Adipocyte (in vitro differentiated cells): Measurements from ENCODE around the gene APLNR.

Source experiments
- DNase-seq: peaks from one replicate; pipeline ENCODE4 v3.0.0-alpha.2; 2015; ENCODE audit warnings: low read depth
- H3K27me3 ChIP-seq: replicated peaks from 2 replicates; pipeline ENCODE4 v1.7.0; 2013; ENCODE audit warnings: mild to moderate bottlenecking, low read length, moderate library complexity; ENCODE audit not compliant: control insufficient read depth, insufficient read depth
- H3K36me3 ChIP-seq: 2 replicates; pipeline ENCODE4 v1.7.0; 2013; ENCODE audit warnings: low read length, mild to moderate bottlenecking, moderate library complexity; ENCODE audit not compliant: control insufficient read depth, insufficient read depth, severe bottlenecking
- H3K4me1 ChIP-seq: 2 replicates; pipeline ENCODE4 v1.7.0; 2013; ENCODE audit warnings: mild to moderate bottlenecking, low read length, moderate library complexity; ENCODE audit not compliant: control insufficient read depth, insufficient read depth
- H3K4me3 ChIP-seq: 2 replicates; pipeline ENCODE4 v1.7.0; 2013; ENCODE audit warnings: mild to moderate bottlenecking, low read length, moderate library complexity
- H3K9ac ChIP-seq: 2 replicates; pipeline ENCODE4 v1.7.0; 2013; ENCODE audit warnings: mild to moderate bottlenecking, low read length, moderate library complexity
- H3K9me3 ChIP-seq: 2 replicates; pipeline ENCODE4 v1.7.0; 2013; ENCODE audit warnings: mild to moderate bottlenecking, low read length, moderate library complexity; ENCODE audit not compliant: control insufficient read depth

APLNR gene

GRCh38 chr11:57273448-57274058, 36.5 kb upstream of the APLNR start:
- Histone ChIP-seq H3K9ac (no peak overlapping the region), H3K4me1 (peaks cover 18% of the 10 kb centered on the region), H3K9me3 (peaks cover 5% of the 10 kb centered on the region), H3K4me3 (no peak overlapping the region), H3K36me3 (no peaks in the 10 kb centered on the region), H3K27me3 (no peaks in the 10 kb centered on the region)
- DNase-seq: no peak

- Histone ChIP-seq H3K4me1 (no peaks in the 10 kb centered on the region), H3K4me3 (no peak overlapping the region), H3K9me3 (peaks cover 15% of the 10 kb centered on the region), H3K36me3 (no peaks in the 10 kb centered on the region), H3K27me3 (no peaks in the 10 kb centered on the region), H3K9ac (no peak overlapping the region)
- DNase-seq: no peak
These were observed 32.5 kb upstream of the APLNR start for GRCh38 chr11:57269571-57270021.

DNA sequence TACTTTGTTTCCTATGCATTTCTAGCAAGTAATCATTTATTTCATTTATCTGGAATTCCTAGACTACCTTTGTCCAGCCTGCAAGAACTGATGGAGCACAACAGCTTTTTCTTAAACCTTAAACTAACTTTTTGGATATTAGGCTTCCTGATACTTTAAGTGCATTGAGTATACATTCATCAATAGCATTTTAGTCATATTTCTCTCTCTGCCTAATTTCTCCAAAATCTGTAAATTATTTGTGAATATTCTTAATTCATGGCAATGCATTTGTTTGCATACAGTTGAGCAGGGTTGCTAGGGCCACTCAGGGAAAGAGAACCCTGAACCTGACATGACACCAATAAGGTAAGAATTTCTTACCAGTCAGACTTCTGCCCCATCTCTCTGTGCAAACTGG, 29.1 kb upstream of the APLNR start:
- no peaks in the 10 kb centered on the region for H3K4me1 ChIP-seq
- no peaks in the 10 kb centered on the region for H3K36me3 ChIP-seq
- H3K27me3 ChIP-seq: no peaks in the 10 kb centered on the region
- no peak overlapping the region for H3K4me3 ChIP-seq
- H3K9me3 ChIP-seq: peaks cover 9% of the 10 kb centered on the region
- no peak overlapping the region for H3K9ac ChIP-seq
- no peak for DNase-seq

DNA sequence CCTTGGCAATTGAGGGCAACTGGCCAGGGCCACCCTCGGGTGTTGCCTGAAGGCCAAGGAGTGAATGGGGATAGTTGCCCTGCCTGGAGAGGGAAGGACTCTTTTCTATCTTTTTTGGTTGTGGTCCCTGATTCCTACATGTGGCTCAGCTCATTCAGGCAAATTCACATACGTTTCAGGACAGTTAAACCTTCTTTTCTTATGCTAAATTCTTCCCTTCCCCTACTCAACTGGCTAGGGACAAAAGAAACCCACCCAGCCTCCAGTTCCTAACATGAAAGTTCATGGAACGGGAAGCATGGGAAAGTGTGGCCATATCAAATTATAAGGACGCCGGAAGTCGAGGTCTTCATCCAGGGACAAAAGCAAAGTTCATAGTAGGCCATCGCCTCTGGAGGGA, 26.3 kb upstream of the APLNR start:
- peaks cover 9% of the 10 kb centered on the region for H3K9me3 ChIP-seq
- H3K4me3 ChIP-seq: no peak overlapping the region
- H3K9ac ChIP-seq: no peak overlapping the region
- H3K4me1 ChIP-seq: no peaks in the 10 kb centered on the region
- DNase-seq: no peak
- no peaks in the 10 kb centered on the region for H3K27me3 ChIP-seq
- H3K36me3 ChIP-seq: no peaks in the 10 kb centered on the region

- no peak overlapping the region for H3K4me3 ChIP-seq
These were observed 25.1 kb upstream of the APLNR start for GRCh38 chr11:57262157-57262556.

GRCh38 chr11:57260937-57261783, 24.1 kb upstream of the APLNR start:
- Histone ChIP-seq H3K27me3 (no peaks in the 10 kb centered on the region), H3K9me3 (peaks cover 11% of the 10 kb centered on the region), H3K36me3 (no peaks in the 10 kb centered on the region), H3K4me3 (no peak overlapping the region), H3K4me1 (no peaks in the 10 kb centered on the region), H3K9ac (no peak overlapping the region)
- peak; percentile 21 for DNase-seq

More at GRCh38 chr11:57262157-57262556, 25.1 kb upstream of the APLNR start:
- Histone ChIP-seq H3K9me3 (peaks cover 7% of the 10 kb centered on the region), H3K36me3 (no peaks in the 10 kb centered on the region), H3K9ac (no peak overlapping the region), H3K4me1 (no peaks in the 10 kb centered on the region), H3K27me3 (no peaks in the 10 kb centered on the region)
- DNase-seq: no peak

GRCh38 chr11:57256119-57256518, 19.1 kb upstream of the APLNR start:
- Histone ChIP-seq H3K36me3 (no peaks in the 10 kb centered on the region), H3K9ac (no peak overlapping the region)
- no peak for DNase-seq

GRCh38 chr11:57255618-57256017, 18.6 kb upstream of the APLNR start:
- DNase-seq: peak; percentile 69
- no peaks in the 10 kb centered on the region for H3K27me3 ChIP-seq
- peaks cover 7% of the 10 kb centered on the region for H3K9me3 ChIP-seq
- no peaks in the 10 kb centered on the region for H3K36me3 ChIP-seq
- no peak overlapping the region for H3K4me3 ChIP-seq
- H3K4me1 ChIP-seq: peaks cover 22% of the 10 kb centered on the region
- no peak overlapping the region for H3K9ac ChIP-seq

More at GRCh38 chr11:57256119-57256518, 19.1 kb upstream of the APLNR start:
- Histone ChIP-seq H3K4me1 (peaks cover 17% of the 10 kb centered on the region), H3K9me3 (peaks cover 7% of the 10 kb centered on the region), H3K27me3 (no peaks in the 10 kb centered on the region), H3K4me3 (no peak overlapping the region)

- DNase-seq: no peak
- no peak overlapping the region for H3K9ac ChIP-seq
- no peaks in the 10 kb centered on the region for H3K27me3 ChIP-seq
These were observed 17.6 kb upstream of the APLNR start for GRCh38 chr11:57254631-57255030.

DNA sequence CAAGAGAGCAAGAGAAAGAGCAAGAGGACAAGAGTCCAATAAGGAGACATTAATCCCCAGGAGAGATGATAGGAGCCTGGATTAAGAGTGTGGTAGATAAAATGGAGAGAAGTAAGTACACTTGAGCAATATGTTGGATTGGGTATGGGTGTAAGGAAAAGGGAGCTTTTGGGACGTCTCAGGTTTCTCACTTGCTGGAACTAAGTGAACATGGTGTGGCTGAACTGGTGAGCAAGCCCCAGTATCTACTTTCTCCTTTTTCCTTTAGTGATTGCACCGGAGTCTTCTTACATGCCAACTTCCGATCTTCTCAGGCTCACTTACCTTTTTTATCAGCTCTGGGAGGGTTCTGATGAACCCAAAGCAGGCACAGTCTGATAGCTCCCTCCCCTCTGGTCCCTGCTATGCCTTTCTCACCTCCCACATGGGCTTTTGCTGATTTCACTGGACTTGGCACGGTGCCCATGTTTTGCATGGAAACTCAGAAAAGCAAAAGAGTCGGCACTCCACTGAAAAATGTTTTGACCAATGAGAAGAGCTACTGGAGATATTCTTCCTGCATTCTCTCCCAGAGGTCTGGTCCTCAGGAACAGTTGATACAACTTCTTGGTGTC, 14.5 kb upstream of the APLNR start:
- no peaks in the 10 kb centered on the region for H3K36me3 ChIP-seq
- H3K9me3 ChIP-seq: peaks cover 2% of the 10 kb centered on the region
- no peak overlapping the region for H3K9ac ChIP-seq
- peak; percentile 50 for DNase-seq
- H3K4me1 ChIP-seq: peaks cover 32% of the 10 kb centered on the region
- no peak overlapping the region for H3K4me3 ChIP-seq
- no peaks in the 10 kb centered on the region for H3K27me3 ChIP-seq

More at GRCh38 chr11:57254631-57255030, 17.6 kb upstream of the APLNR start:
- Histone ChIP-seq H3K36me3 (no peaks in the 10 kb centered on the region), H3K4me1 (peaks cover 27% of the 10 kb centered on the region), H3K4me3 (no peak overlapping the region), H3K9me3 (peaks cover 7% of the 10 kb centered on the region)

DNA sequence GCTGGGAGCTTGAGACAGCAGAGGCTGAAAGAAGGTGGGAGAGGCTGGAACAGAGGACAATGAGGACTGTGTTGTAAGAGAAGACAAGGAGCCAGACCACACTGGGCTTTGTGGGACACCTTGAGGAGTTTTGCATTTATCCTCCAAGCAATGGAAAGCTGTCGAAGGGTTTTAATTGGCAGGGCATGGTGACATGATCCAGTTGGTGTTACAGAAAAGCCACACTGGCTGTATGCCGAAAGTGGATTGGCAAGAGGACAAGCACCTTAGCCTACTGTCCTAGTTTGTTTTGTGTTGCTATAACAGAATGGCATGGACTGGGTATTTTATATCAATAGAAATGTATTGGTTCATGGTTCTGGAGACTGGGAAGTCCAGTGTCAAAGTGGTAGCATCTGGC, 14.0 kb upstream of the APLNR start:
- H3K9me3 ChIP-seq: no peaks in the 10 kb centered on the region
- H3K4me3 ChIP-seq: no peak overlapping the region
- DNase-seq: no peak
- peaks cover 32% of the 10 kb centered on the region for H3K4me1 ChIP-seq
- no peak overlapping the region for H3K9ac ChIP-seq
- no peaks in the 10 kb centered on the region for H3K36me3 ChIP-seq
- H3K27me3 ChIP-seq: no peaks in the 10 kb centered on the region
